ENCODE measurements around the gene KLK12.

GRCh38 chr19:51059715-51060114 is 24.9 kb upstream of the KLK12 start:
- TF ChIP-seq CTCF (IDR thresholded peaks at IDR 0.05) (no peak), POLR2A (IDR thresholded peaks at IDR 0.05) (no peak)

All from right lobe of liver (tissue), 4 donors.